Spleen (tissue), 11 donors: ENCODE data around the gene SMG5. TPM values are rescaled to one million over a fixed set of nuclear protein-coding genes. Genes with fewer than 3 reads are reported as not detected.

Experiments
- DNase-seq: peaks from one replicate; pipeline ENCODE4 v3.0.0-alpha.2; 2020
- H3K27ac ChIP-seq, 8 donors: fragments of 200-600 bp; sonication (generic) in 7 of 8; 1 replicate in 4 of 8; 2 replicates in 4 of 8; pipeline versions ENCODE4 v1.5.0 to v1.8.0; 2016 to 2021; ENCODE audit warnings: inconsistent platforms in 4 of 8, mild to moderate bottlenecking in 4 of 8, moderate library complexity in 1 of 8
- H3K27me3 ChIP-seq, 7 donors: fragments of 200-600 bp; sonication (generic) in 6 of 7; replicated peaks in 1 of 7; 1 replicate in 4 of 7; 2 replicates in 3 of 7; pipeline versions ENCODE4 v1.5.0 to v1.8.0; 2016 to 2021; ENCODE audit warnings: inconsistent platforms in 3 of 7, mild to moderate bottlenecking in 1 of 7
- H3K36me3 ChIP-seq, 6 donors: fragments of 200-600 bp; sonication (generic) in 5 of 6; 1 replicate in 4 of 6; 2 replicates in 2 of 6; pipeline versions ENCODE4 v1.5.0 to v1.8.0; 2016 to 2021; ENCODE audit warnings: inconsistent platforms in 2 of 6
- H3K4me1 ChIP-seq, 6 donors: fragments of 200-600 bp; sonication (generic) in 5 of 6; 1 replicate in 3 of 6; 2 replicates in 3 of 6; pipeline versions ENCODE4 v1.5.0 to v1.8.0; 2016 to 2021; ENCODE audit warnings: inconsistent platforms in 3 of 6
- H3K4me3 ChIP-seq, 8 donors: fragments of 200-600 bp; sonication (generic) in 7 of 8; 1 replicate in 4 of 8; 2 replicates in 4 of 8; pipeline versions ENCODE4 v1.5.0 to v1.8.0; 2016 to 2021; ENCODE audit warnings: inconsistent platforms in 4 of 8, mild to moderate bottlenecking in 4 of 8, moderate library complexity in 2 of 8
- H3K9me3 ChIP-seq, 8 donors: fragments of 200-600 bp; sonication (generic) in 7 of 8; 1 replicate in 4 of 8; 2 replicates in 4 of 8; pipeline versions ENCODE4 v1.5.0 to v1.8.0; 2016 to 2021; ENCODE audit warnings: inconsistent platforms in 4 of 8
- POLR2A ChIP-seq, 3 donors: fragments of 450-650 bp; IDR thresholded peaks; one replicate each; pipeline ENCODE4 v1.5.1; 2017; ENCODE audit warnings: antibody characterized with exemption in 3 of 3, mild to moderate bottlenecking in 1 of 3
- POLR2AphosphoS5 ChIP-seq, 3 donors: sonication (generic); formaldehyde crosslinking; IDR thresholded peaks; one replicate each; pipeline ENCODE4 v1.5.1; 2017; ENCODE audit warnings: antibody characterized with exemption in 3 of 3
- WGBS, 5 donors: extraction: QIAGEN DNeasy Blood & Tissue Kit in 3 of 5; methylation state at CpG; one replicate each; pipeline versions ENCODE4 v1.1.5 to v1.1.7; 2013 to 2018; 5-methylcytosine and 5-hydroxymethylcytosine counted together
- intact Hi-C: fragments of 100-400 bp; cut with DNase I; formaldehyde crosslinking; loops from one replicate; pipeline ENCODE4 v1.15.0; 2023; ENCODE audit warnings: low total_unique reads
- polyA plus RNA-seq, 3 donors: library from polyadenylated mRNA; stranded (reverse); fragments of 200-250 nt; gene quantifications; one replicate each; pipeline ENCODE4 v1.2.1, GENCODE V29; 2013
- total RNA-seq, 7 donors: library from RNA; depleted of rRNA in 3 of 7; stranded (reverse); fragments of >200 nt in 3 of 7; fragmentation: NEBNext Ultra II Directional in 4 of 7; extraction: Animal tissue kit (Norgen Biotek cat#: 25700) in 4 of 7; gene quantifications; one replicate each; pipeline versions ENCODE4 v1.1.0 to v1.2.1, GENCODE V29; 2016 to 2021
- TF ChIP-seq, protein P1 (sequence below), 11 experiments: fragments of 200-600 bp in 7 of 11; fragments of 450-650 bp in 4 of 11; sonication (generic) in 4 of 11; IDR thresholded peaks in 8 of 11; conservative IDR thresholded peaks in 3 of 11; 1 replicate in 7 of 11; 2 replicates in 4 of 11; pipeline versions ENCODE4 v1.4.0 to v1.8.0; 2016 to 2021; ENCODE audit warnings: antibody characterized with exemption in 11 of 11, inconsistent platforms in 4 of 11, mild to moderate bottlenecking in 1 of 11
- donor health status: healthy with polysubstance abuse.
- donor health status: DM: no; HTN: no; CAD: no; lungs with moderate emphysema.
- donor health status: DM: no; HTN: no; CAD: no.
- donor health status: Bipolar disorder and iron deficiency.
- donor health status: healthy.
- donor health status: DM: no; HTN: no; CAD: no.
- donor health status: DM: yes; HTN: yes; CAD: no.

Gene SMG5
- total and polyA plus RNA-seq, 10 donors: 14.9 to 80.5 (median 65.9) TPM

DNA sequence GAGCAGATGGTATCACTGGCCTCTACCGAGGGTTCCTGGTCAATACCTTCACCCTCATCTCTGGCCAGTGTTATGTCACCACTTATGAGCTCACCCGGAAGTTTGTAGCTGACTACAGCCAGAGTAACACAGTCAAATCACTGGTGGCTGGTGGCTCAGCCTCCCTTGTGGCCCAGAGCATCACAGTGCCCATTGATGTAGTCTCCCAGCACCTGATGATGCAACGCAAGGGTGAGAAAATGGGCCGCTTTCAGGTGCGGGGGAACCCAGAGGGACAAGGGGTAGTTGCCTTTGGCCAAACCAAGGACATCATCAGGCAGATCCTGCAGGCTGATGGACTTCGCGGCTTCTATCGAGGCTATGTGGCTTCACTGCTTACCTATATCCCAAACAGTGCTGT, 82.6 kb downstream of the SMG5 start:
- H3K36me3 ChIP-seq: peaks cover 0 to 95% (median 29%) of the 10 kb centered on the region in 6 donors
- H3K4me3 ChIP-seq: no peak overlapping the region
- no peaks in the 10 kb centered on the region for H3K9me3 ChIP-seq
- peaks cover 5 to 95% (median 65%) of the 10 kb centered on the region in 6 donors for H3K4me1 ChIP-seq
- no peaks in the 10 kb centered on the region for H3K27me3 ChIP-seq
- DNase-seq: no peak
- intact Hi-C loops: no loop called here
- H3K27ac ChIP-seq: peak overlapping the region in 1 of 8 donors; percentile 80
- TF ChIP-seq POLR2AphosphoS5 (IDR thresholded peaks at IDR 0.05) (no peak), POLR2A (IDR thresholded peaks at IDR 0.05) (no peak)
- TF ChIP-seq, protein P1, sequence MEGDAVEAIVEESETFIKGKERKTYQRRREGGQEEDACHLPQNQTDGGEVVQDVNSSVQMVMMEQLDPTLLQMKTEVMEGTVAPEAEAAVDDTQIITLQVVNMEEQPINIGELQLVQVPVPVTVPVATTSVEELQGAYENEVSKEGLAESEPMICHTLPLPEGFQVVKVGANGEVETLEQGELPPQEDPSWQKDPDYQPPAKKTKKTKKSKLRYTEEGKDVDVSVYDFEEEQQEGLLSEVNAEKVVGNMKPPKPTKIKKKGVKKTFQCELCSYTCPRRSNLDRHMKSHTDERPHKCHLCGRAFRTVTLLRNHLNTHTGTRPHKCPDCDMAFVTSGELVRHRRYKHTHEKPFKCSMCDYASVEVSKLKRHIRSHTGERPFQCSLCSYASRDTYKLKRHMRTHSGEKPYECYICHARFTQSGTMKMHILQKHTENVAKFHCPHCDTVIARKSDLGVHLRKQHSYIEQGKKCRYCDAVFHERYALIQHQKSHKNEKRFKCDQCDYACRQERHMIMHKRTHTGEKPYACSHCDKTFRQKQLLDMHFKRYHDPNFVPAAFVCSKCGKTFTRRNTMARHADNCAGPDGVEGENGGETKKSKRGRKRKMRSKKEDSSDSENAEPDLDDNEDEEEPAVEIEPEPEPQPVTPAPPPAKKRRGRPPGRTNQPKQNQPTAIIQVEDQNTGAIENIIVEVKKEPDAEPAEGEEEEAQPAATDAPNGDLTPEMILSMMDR (IDR thresholded peaks at IDR 0.05 in 8 of 11, conservative IDR thresholded peaks at IDR 0.05 in 3 of 11): no peak
- WGBS, 5 donors: 87 to 95% (median 94%) methylated on average over 5 to 8 of the region's 8 CpGs

Other genes with a start within 250 kb of the SMG5 start
- gene UBQLN4, start 229.0 kb downstream of the SMG5 start, total RNA-seq: 10 to 100 TPM; 15.7 to 26.4 (median 21.2) TPM
- gene UBQLN4, start 229.0 kb downstream of the SMG5 start, polyA plus RNA-seq: 10 to 100 TPM; 11.2 to 18.0 (median 12.2) TPM
- gene LAMTOR2, start 228.0 kb downstream of the SMG5 start, total RNA-seq: 10 to 100 TPM; 29.5 to 53.3 (median 42.3) TPM
- gene LAMTOR2, start 228.0 kb downstream of the SMG5 start, polyA plus RNA-seq: 100 to 1,000 TPM in 2 of 3 donors, 10 to 100 TPM in 1; 80.0 to 121 (median 107) TPM
- under 1 TPM in 2 of 7 donors, not detected in 5; 0.50 to 0.70 TPM for gene RAB25, start 221.7 kb downstream of the SMG5 start, total RNA-seq
- under 1 TPM; 0.28 to 0.61 (median 0.45) TPM for gene RAB25, start 221.7 kb downstream of the SMG5 start, polyA plus RNA-seq
- gene MEX3A, start 200.4 kb downstream of the SMG5 start, total RNA-seq: under 1 TPM; 0.26 to 0.76 (median 0.38) TPM
- under 1 TPM; 0.11 to 0.17 (median 0.16) TPM for gene MEX3A, start 200.4 kb downstream of the SMG5 start, polyA plus RNA-seq
- 100 to 1,000 TPM in 6 of 7 donors, 10 to 100 TPM in 1; 95.1 to 279 (median 124) TPM for gene LMNA, start 168.1 kb downstream of the SMG5 start, total RNA-seq
- gene LMNA, start 168.1 kb downstream of the SMG5 start, polyA plus RNA-seq: 10 to 100 TPM; 33.9 to 61.1 (median 39.4) TPM
- gene SEMA4A, start 129.2 kb downstream of the SMG5 start, total RNA-seq: 10 to 100 TPM; 21.1 to 65.9 (median 37.7) TPM
- gene SEMA4A, start 129.2 kb downstream of the SMG5 start, polyA plus RNA-seq: 1 to 10 TPM; 7.1 to 9.3 (median 9.1) TPM
- gene SLC25A44, start 88.7 kb downstream of the SMG5 start, total RNA-seq: 10 to 100 TPM; 22.8 to 32.7 (median 29.0) TPM
- gene SLC25A44, start 88.7 kb downstream of the SMG5 start, polyA plus RNA-seq: 1 to 10 TPM; 4.8 to 8.4 (median 6.2) TPM
- gene PMF1, start 69.8 kb downstream of the SMG5 start, total RNA-seq: 10 to 100 TPM; 43.8 to 74.0 (median 59.5) TPM
- 10 to 100 TPM; 66.3 to 97.6 (median 79.3) TPM for gene PMF1, start 69.8 kb downstream of the SMG5 start, polyA plus RNA-seq
- gene BGLAP, start 40.6 kb downstream of the SMG5 start, total RNA-seq: 1 to 10 TPM; 1.8 to 6.0 (median 2.5) TPM
- 1 to 10 TPM; 1.7 to 2.4 (median 2.4) TPM for gene BGLAP, start 40.6 kb downstream of the SMG5 start, polyA plus RNA-seq
- 1 to 10 TPM in 6 of 7 donors, under 1 TPM in 1; 0.94 to 4.0 (median 1.8) TPM for gene PAQR6, start 34.8 kb downstream of the SMG5 start, total RNA-seq
- 1 to 10 TPM in 2 of 3 donors, under 1 TPM in 1; 0.80 to 2.3 (median 2.2) TPM for gene PAQR6, start 34.8 kb downstream of the SMG5 start, polyA plus RNA-seq
- gene TMEM79, start 1.5 kb upstream of the SMG5 start, total RNA-seq: 1 to 10 TPM; 2.6 to 6.8 (median 4.6) TPM
- 1 to 10 TPM; 3.4 to 5.3 (median 3.8) TPM for gene TMEM79, start 1.5 kb upstream of the SMG5 start, polyA plus RNA-seq
- 10 to 100 TPM; 25.5 to 54.4 (median 44.2) TPM for gene GLMP, start 12.9 kb upstream of the SMG5 start, total RNA-seq
- 10 to 100 TPM; 26.3 to 31.9 (median 30.6) TPM for gene GLMP, start 12.9 kb upstream of the SMG5 start, polyA plus RNA-seq
- not detected for gene VHLL, start 16.5 kb upstream of the SMG5 start, total RNA-seq
- gene VHLL, start 16.5 kb upstream of the SMG5 start, polyA plus RNA-seq: not detected
- gene CCT3, start 55.5 kb upstream of the SMG5 start, total RNA-seq: 100 to 1,000 TPM in 5 of 7 donors, 10 to 100 TPM in 2; 83.9 to 129 (median 104) TPM
- 100 to 1,000 TPM in 2 of 3 donors, 10 to 100 TPM in 1; 73.7 to 113 (median 106) TPM for gene CCT3, start 55.5 kb upstream of the SMG5 start, polyA plus RNA-seq
- gene TSACC, start 55.7 kb upstream of the SMG5 start, total RNA-seq: not detected
- 1 to 10 TPM in 2 of 3 donors, under 1 TPM in 1; 0.41 to 1.4 (median 1.3) TPM for gene TSACC, start 55.7 kb upstream of the SMG5 start, polyA plus RNA-seq
- 1 to 10 TPM in 1 of 7 donors, under 1 TPM in 1, not detected in 5; 0.67 to 1.4 TPM for gene RHBG, start 86.4 kb upstream of the SMG5 start, total RNA-seq
- gene RHBG, start 86.4 kb upstream of the SMG5 start, polyA plus RNA-seq: under 1 TPM; 0.05 to 0.38 (median 0.13) TPM
- gene MEF2D, start 217.9 kb upstream of the SMG5 start, total RNA-seq: 100 to 1,000 TPM in 1 of 7 donors, 10 to 100 TPM in 6; 56.0 to 103 (median 71.4) TPM
- gene MEF2D, start 217.9 kb upstream of the SMG5 start, polyA plus RNA-seq: 10 to 100 TPM in 1 of 3 donors, 1 to 10 TPM in 2; 7.4 to 22.5 (median 7.6) TPM